HG03045 (cell line): ENCODE results near the gene ISCA1.
"Not testable (repeated sequence)": the region's sequence is repeated elsewhere in the genome, so short reads cannot be mapped to it uniquely, and the experiment has no call there.

Experiments used
- ATAC-seq: cut with Tn5 transposase; IDR thresholded peaks from one replicate; pipeline ENCODE4 v1.9.1; 2021; ENCODE audit warnings: mild to moderate bottlenecking, moderate library complexity; ENCODE audit not compliant: unreplicated experiment

Gene ISCA1

GRCh38 chr9:86282077-86282978, at the start of gene ISCA1:
Gene ISCA1 (minus strand): TSS chr9:86282538. CDS start chr9:86282458, 80 bp downstream.
- peak; percentile 90 for ATAC-seq

GRCh38 chr9:86330186-86330585, 47.8 kb upstream of the ISCA1 start:
- no peak for ATAC-seq

- no peak for ATAC-seq
These were observed 47.3 kb upstream of the ISCA1 start for GRCh38 chr9:86329649-86330048.

GRCh38 chr9:86328156-86328555, 45.8 kb upstream of the ISCA1 start:
- no peak for ATAC-seq

GRCh38 chr9:86326536-86326935, 44.2 kb upstream of the ISCA1 start:
- ATAC-seq = no peak

- ATAC-seq = no peak
These were observed 42.6 kb upstream of the ISCA1 start for GRCh38 chr9:86324901-86325300.

GRCh38 chr9:86324308-86324707, 42.0 kb upstream of the ISCA1 start:
- no peak for ATAC-seq

- no peak for ATAC-seq
These were observed 40.8 kb upstream of the ISCA1 start for GRCh38 chr9:86322973-86323644.

- ATAC-seq = no peak
These were observed 39.0 kb upstream of the ISCA1 start for GRCh38 chr9:86321373-86321772.

GRCh38 chr9:86318187-86318586, 35.8 kb upstream of the ISCA1 start:
- ATAC-seq = no peak

GRCh38 chr9:86315078-86315477, 32.7 kb upstream of the ISCA1 start:
- ATAC-seq = no peak

- not testable (repeated sequence) for ATAC-seq
These were observed 30.6 kb upstream of the ISCA1 start for GRCh38 chr9:86312959-86313358.

GRCh38 chr9:86308687-86309086, 26.3 kb upstream of the ISCA1 start:
- no peak for ATAC-seq

- no peak for ATAC-seq
These were observed 21.9 kb upstream of the ISCA1 start for GRCh38 chr9:86304236-86304730.

GRCh38 chr9:86303316-86303975, 21.1 kb upstream of the ISCA1 start:
- no peak for ATAC-seq

- no peak for ATAC-seq
These were observed 19.3 kb upstream of the ISCA1 start for GRCh38 chr9:86301686-86302085.

GRCh38 chr9:86300701-86301100, 18.4 kb upstream of the ISCA1 start:
- ATAC-seq = no peak

- no peak for ATAC-seq
These were observed 16.5 kb upstream of the ISCA1 start for GRCh38 chr9:86298873-86299272.

GRCh38 chr9:86290341-86290740, 8.0 kb upstream of the ISCA1 start:
- not testable (repeated sequence) for ATAC-seq

- ATAC-seq = no peak
These were observed 6.3 kb upstream of the ISCA1 start for GRCh38 chr9:86288499-86289198.

- ATAC-seq = no peak
These were observed 4.7 kb upstream of the ISCA1 start for GRCh38 chr9:86287013-86287412.
